ENCODE measurements around the gene TEKT3.

- TF ChIP-seq POLR2A (IDR thresholded peaks at IDR 0.05; ENCODE audit: low read length) (no peak), GATA1 (IDR thresholded peaks at IDR 0.05; ENCODE audit: low read depth, low read length) (no peak)
These were observed 47.1 kb upstream of the TEKT3 start for GRCh38 chr17:15388356-15389041.

Data from erythroblast (primary cell).